HepG2 (cell line): Measurements from ENCODE around the gene OVCH1. TPM values are rescaled to one million over a fixed set of nuclear protein-coding genes. Genes with fewer than 3 reads are reported as not detected.

Experiments
- ATAC-seq: fragments of 200-7000 bp; cut with Tn5 transposase; 3 replicates; pipeline ENCODE4 v1.9.1; 2020; ENCODE audit warnings: mild to moderate bottlenecking, moderate library complexity
- BruUV-seq: library from RNA; stranded (reverse); fragments of 400-500 nt; replicated peaks from 2 replicates; lab custom pipeline; 2021; lab: Mats Ljungman, UMichigan
- CTCF ChIA-PET: fragments of 300-600 bp; formaldehyde crosslinking; extraction: SDS; loops from one replicate; lab custom pipeline; 2021; ENCODE audit warnings: low total read pairs, inconsistent platforms, low intra/inter-chr PET ratio; lab: Yijun Ruan, JAX
- POLR2A ChIA-PET: fragments of 350-600 bp; sonication (Branson Sonifier 250); formaldehyde crosslinking; loops from one replicate; lab custom pipeline; 2020; ENCODE audit warnings: antibody characterized with exemption, inconsistent platforms; lab: Yijun Ruan, JAX
- DNase-seq: peaks from one replicate; pipeline ENCODE4 v3.0.0-alpha.2; 2015; ENCODE audit warnings: low spot score
- FAIRE-seq: peaks from 3 replicates; lab custom pipeline; 2011; peaks lifted over from hg19 to GRCh38; lab: Jason Lieb, UNC
- H2AFZ ChIP-seq: one replicate; pipeline ENCODE4 v1.6.1; 2011; ENCODE audit warnings: low read length, inconsistent platforms
- H3K27ac ChIP-seq: fragments of 300-600 bp; 3 replicates; pipeline ENCODE4 v1.8.0; 2011; ENCODE audit warnings: mixed run types, mild to moderate bottlenecking, mixed read lengths, low read length, inconsistent platforms; ENCODE audit not compliant: insufficient read depth; ENCODE audit errors: extremely low read length
- H3K27me3 ChIP-seq, 2 experiments: fragments of 200-600 bp in 1 of 2; 2 replicates in 1 of 2; 3 replicates in 1 of 2; pipeline versions ENCODE4 v1.6.0 to v1.8.0; 2011; ENCODE audit warnings: low read length in 2 of 2, mild to moderate bottlenecking in 2 of 2, moderate library complexity in 2 of 2, inconsistent platforms in 1 of 2; ENCODE audit not compliant: insufficient read depth in 2 of 2, control insufficient read depth in 1 of 2
- H3K36me3 ChIP-seq, 2 experiments: fragments of 200-600 bp in 1 of 2; replicated peaks in 1 of 2; 2 replicates in 1 of 2; 3 replicates in 1 of 2; pipeline versions ENCODE4 v1.5.1 to v1.8.0; 2011; ENCODE audit warnings: low read length in 2 of 2, inconsistent platforms in 1 of 2; ENCODE audit not compliant: insufficient read depth in 2 of 2, control insufficient read depth in 1 of 2
- H3K4me1 ChIP-seq: 2 replicates; pipeline ENCODE4 v1.5.1; 2012; ENCODE audit warnings: low read length, inconsistent platforms; ENCODE audit not compliant: insufficient read depth
- H3K4me2 ChIP-seq: 2 replicates; pipeline ENCODE4 v1.6.0; 2011; ENCODE audit warnings: low read depth, low read length, inconsistent platforms
- H3K4me3 ChIP-seq, 3 experiments: fragments of 200-600 bp in 1 of 3; sonication (generic), shearing (Covaris generic) in 1 of 3; replicated peaks in 1 of 3; 2 replicates each; pipeline ENCODE4 v1.5.1; 2011 to 2016; ENCODE audit warnings: low read length in 3 of 3, inconsistent platforms in 2 of 3, low read depth in 2 of 3, mild to moderate bottlenecking in 2 of 3, control low read depth in 1 of 3, mixed read lengths in 1 of 3; ENCODE audit not compliant: insufficient read depth in 1 of 3
- H3K79me2 ChIP-seq: one replicate; pipeline ENCODE4 v1.6.1; 2011; ENCODE audit warnings: low read length, inconsistent platforms; ENCODE audit not compliant: insufficient read depth
- H3K9ac ChIP-seq: 2 replicates; pipeline ENCODE4 v1.6.0; 2011; ENCODE audit warnings: mild to moderate bottlenecking, low read depth, low read length, inconsistent platforms; ENCODE audit not compliant: insufficient read depth
- H3K9me3 ChIP-seq: 2 replicates; pipeline ENCODE4 v1.5.1; 2012; ENCODE audit warnings: mild to moderate bottlenecking, low read length
- H4K20me1 ChIP-seq: 2 replicates; pipeline ENCODE4 v1.6.0; 2011; ENCODE audit warnings: inconsistent platforms, mild to moderate bottlenecking, low read length, moderate library complexity; ENCODE audit not compliant: insufficient read depth
- ARHGAP35 ChIP-seq: sonication (generic); formaldehyde crosslinking; IDR thresholded peaks from 2 replicates; pipeline ENCODE4 v1.9.0; 2022; ENCODE audit warnings: mild to moderate bottlenecking, inconsistent platforms, moderate library complexity, missing genetic modification reagents, borderline replicate concordance
- BRF2 ChIP-seq: sonication (generic); formaldehyde crosslinking; IDR thresholded peaks from 2 replicates; pipeline ENCODE4 v1.8.1; 2022; ENCODE audit warnings: mild to moderate bottlenecking, missing genetic modification reagents
- CCAR2 ChIP-seq: fragments of 200-400 bp; formaldehyde crosslinking; optimal IDR thresholded peaks from 2 replicates; pipeline ENCODE3; 2018; ENCODE audit warnings: low read depth, mild to moderate bottlenecking, low read length, moderate library complexity
- NFE2L1 ChIP-seq: sonication (generic); formaldehyde crosslinking; IDR thresholded peaks from 2 replicates; pipeline ENCODE4 v1.4.0; 2020; ENCODE audit warnings: missing genetic modification reagents, mild to moderate bottlenecking, borderline replicate concordance
- RNF2 ChIP-seq: fragments of 450-650 bp; conservative IDR thresholded peaks from 2 replicates; pipeline ENCODE4 v1.6.1; 2016; ENCODE audit warnings: low read depth
- TBP ChIP-seq: sonication (generic); formaldehyde crosslinking; IDR thresholded peaks from 2 replicates; pipeline ENCODE4 v1.5.0; 2020; ENCODE audit warnings: missing genetic modification reagents
- YEATS4 ChIP-seq: sonication (generic); formaldehyde crosslinking; IDR thresholded peaks from 2 replicates; pipeline ENCODE4 v1.4.0; 2020; ENCODE audit warnings: missing genetic modification reagents, borderline replicate concordance
- ZNF24 ChIP-seq: fragments of 450-650 bp; IDR thresholded peaks from 2 replicates; pipeline ENCODE4 v1.6.1; 2017; ENCODE audit warnings: antibody characterized with exemption, mild to moderate bottlenecking
- ZNF484 ChIP-seq: sonication (generic); formaldehyde crosslinking; IDR thresholded peaks from 2 replicates; pipeline ENCODE4 v1.5.1; 2020; ENCODE audit warnings: mild to moderate bottlenecking, low read depth, missing genetic modification reagents, borderline replicate concordance
- ZNF549 ChIP-seq: sonication (generic); formaldehyde crosslinking; IDR thresholded peaks from 2 replicates; pipeline ENCODE4 v1.5.0; 2020; ENCODE audit warnings: missing genetic modification reagents
- ZSCAN31 ChIP-seq: sonication (generic); formaldehyde crosslinking; IDR thresholded peaks from 2 replicates; pipeline ENCODE4 v1.5.0; 2020; ENCODE audit warnings: low read depth, mild to moderate bottlenecking, missing genetic modification reagents
- in situ Hi-C: cut with HindIII; loops from 2 replicates; pipeline ENCODE4 v1.10.0; 2017; ENCODE audit warnings: low pct_unique_long_range_greater_than_20kb; ENCODE audit not compliant: extremely low pct_ligation_motif_present
- intact Hi-C: fragments of 100-400 bp; cut with micrococcal nuclease; formaldehyde crosslinking; loops from one replicate; pipeline ENCODE4 v1.10.0; 2022; ENCODE audit not compliant: unreplicated experiment
- polyA plus RNA-seq, 8 experiments: library from polyadenylated mRNA; depleted of rRNA in 3 of 8; stranded (reverse) in 7 of 8; unstranded in 1 of 8; fragments of >200 nt; fragmentation: Illumina TruSeq in 4 of 8; extraction: Trizol in 4 of 8; gene quantifications; 2 replicates each; pipeline versions ENCODE4 v1.2.1 to v1.2.3, GENCODE V29; 2011 to 2016; ENCODE audit warnings: low read depth in 4 of 8, missing spikeins in 1 of 8, mixed read lengths in 1 of 8; ENCODE audit not compliant: insufficient read depth in 1 of 8
- total RNA-seq, 5 experiments: library from RNA; depleted of rRNA; stranded (reverse); fragments of >200 nt; fragmentation: Illumina TruSeq; extraction: Trizol; gene quantifications; 2 replicates each; pipeline ENCODE4 v1.2.3, GENCODE V29; 2016; ENCODE audit warnings: low read depth in 1 of 5

The OVCH1 gene
- total and polyA plus RNA-seq, 2 of the 13 experiments (the other 11 are each of a cell fraction or from before 2014, with no cell fraction given) = not detected

DNA sequence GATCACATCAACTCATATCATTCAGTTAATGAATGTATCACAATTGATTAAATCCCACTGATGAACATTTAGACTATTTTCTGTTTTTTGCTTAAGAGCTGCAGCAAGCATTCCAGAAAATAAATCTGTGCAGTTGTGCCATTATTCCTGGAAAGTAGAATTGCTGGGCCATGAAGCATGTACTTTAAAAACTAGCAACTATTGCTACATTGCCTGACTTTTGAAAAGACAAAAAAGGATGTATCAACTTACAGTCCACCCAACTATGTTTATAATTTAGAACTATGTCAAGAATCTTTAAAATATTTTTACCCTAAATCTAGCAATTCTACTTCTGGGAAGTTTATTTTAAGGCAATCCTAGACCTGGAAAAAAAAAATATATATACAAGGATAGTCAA, 83.1 kb downstream of the OVCH1 start:
- BruUV-seq = no TSS peak
- in situ Hi-C loops (no loop called here), intact Hi-C loops (no loop called here)
- Histone ChIP-seq H3K9me3 (no peaks in the 10 kb centered on the region), H4K20me1 (no peaks in the 10 kb centered on the region), H2AFZ (no peak overlapping the region), H3K4me2 (no peak overlapping the region), H3K79me2 (no peaks in the 10 kb centered on the region), H3K9ac (no peak overlapping the region), H3K4me1 (no peaks in the 10 kb centered on the region), H3K36me3 (no peaks in the 10 kb centered on the region), H3K4me3 (no peak overlapping the region), H3K27ac (no peak overlapping the region), H3K27me3 (no peaks in the 10 kb centered on the region)
- ChIA-PET CTCF (no interaction called here), POLR2A (no interaction called here)
- no peak for TF ChIP-seq TBP (CRISPR knock-in tag)
- no peak for TF ChIP-seq BRF2 (CRISPR knock-in tag)
- TF ChIP-seq CCAR2 = no peak
- no peak for TF ChIP-seq ZNF549 (CRISPR knock-in tag)
- TF ChIP-seq ZNF484 (CRISPR knock-in tag) = no peak
- TF ChIP-seq NFE2L1 (CRISPR knock-in tag) = no peak
- no peak for TF ChIP-seq ZSCAN31 (CRISPR knock-in tag)
- no peak for TF ChIP-seq ZNF24
- TF ChIP-seq RNF2 = no peak
- TF ChIP-seq ARHGAP35 (CRISPR knock-in tag) = no peak
- no peak for TF ChIP-seq YEATS4 (CRISPR knock-in tag)
- FAIRE-seq = no peak
- DNase-seq = no peak
- ATAC-seq = no peak
